Measurements from ENCODE around the gene COL19A1.
"Not testable (repeated sequence)": the region's sequence is repeated elsewhere in the genome, so short reads cannot be mapped to it uniquely, and the experiment has no call there.

COL19A1 gene

DNA sequence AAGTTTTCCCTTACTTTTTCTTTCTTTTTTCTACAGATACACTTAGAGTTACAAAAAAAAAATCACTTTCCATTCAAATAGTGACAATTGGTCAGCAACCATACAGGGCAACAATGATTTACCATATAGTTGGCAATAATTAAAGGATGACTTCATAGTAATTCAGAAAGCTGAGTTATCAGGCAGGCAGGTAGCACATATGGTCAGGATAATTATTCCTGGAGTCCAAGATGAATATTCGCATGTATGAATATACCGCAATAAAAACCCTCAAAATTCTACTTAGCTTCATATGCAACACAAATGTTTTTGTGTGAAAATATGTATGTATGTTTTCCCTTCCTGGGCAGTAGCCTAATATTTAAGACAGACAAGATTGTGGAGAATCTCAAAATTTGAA, 34.5 kb downstream of the COL19A1 start:
- no peak for DNase-seq (ENCODE audit: low read depth)

DNA sequence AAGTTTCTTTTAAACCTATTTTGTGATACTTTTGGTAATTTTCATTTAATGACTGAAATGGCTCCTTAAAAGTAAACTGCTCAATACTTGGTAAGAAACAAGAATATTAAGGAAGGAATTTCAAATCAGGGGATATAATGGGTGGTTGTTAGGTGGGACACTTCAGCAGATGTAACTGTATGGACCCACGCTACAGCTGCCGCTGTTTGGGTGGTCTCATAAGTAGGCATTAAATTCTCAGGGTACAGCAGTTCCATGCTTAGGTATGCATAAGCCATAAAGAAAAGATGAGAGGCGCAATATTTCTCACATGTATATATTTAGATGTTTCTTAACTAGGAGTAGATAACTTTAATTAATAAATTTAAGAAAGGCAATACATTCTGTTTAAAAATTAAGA, 35.0 kb downstream of the COL19A1 start:
- DNase-seq (ENCODE audit: low read depth) = no peak

DNA sequence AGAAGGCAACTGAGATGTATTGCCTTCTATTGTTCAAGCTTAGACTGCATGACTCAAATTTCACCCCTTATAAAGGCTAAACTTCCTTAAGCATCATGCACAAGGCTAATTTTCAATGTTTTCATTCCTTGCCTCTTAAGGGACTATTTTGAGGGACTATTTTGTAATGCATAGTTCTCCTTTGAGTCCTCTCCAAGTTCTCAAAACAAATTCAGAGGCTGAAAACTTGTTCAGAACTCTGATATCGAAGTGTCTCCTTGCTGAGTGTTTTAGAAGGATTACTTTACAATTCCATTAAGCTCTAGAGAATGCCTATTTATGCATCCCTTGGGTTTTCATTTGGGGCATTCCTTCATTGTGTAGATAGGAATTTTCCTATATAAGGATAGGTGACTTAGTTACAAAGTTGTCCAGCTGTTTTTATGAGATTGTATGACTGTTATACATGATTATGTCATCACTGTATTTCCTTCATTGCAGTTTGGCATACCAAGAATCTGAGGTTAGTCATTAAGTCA, 41.7 kb downstream of the COL19A1 start:
- DNase-seq (ENCODE audit: low read depth) = no peak

DNA sequence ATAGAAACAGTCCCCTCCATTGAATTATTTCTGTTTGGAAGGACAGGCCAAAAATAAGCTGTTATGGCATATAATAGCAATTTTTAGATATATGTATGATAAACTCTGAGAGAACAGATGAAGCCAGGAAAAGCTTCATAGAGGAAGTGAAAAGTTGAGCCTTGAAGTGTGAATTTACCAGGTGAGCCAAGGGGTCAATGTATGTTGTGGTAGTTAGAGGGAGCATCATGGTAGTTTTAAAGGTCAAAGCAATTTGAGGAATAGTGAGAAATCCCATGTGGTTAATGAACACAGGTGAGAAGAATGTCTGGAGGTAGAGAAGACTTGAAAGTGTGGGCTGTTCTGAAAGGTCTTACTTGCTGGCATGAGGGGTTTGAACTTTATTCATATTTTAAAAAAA, 47.0 kb downstream of the COL19A1 start:
- no peak for DNase-seq (ENCODE audit: low read depth)

DNA sequence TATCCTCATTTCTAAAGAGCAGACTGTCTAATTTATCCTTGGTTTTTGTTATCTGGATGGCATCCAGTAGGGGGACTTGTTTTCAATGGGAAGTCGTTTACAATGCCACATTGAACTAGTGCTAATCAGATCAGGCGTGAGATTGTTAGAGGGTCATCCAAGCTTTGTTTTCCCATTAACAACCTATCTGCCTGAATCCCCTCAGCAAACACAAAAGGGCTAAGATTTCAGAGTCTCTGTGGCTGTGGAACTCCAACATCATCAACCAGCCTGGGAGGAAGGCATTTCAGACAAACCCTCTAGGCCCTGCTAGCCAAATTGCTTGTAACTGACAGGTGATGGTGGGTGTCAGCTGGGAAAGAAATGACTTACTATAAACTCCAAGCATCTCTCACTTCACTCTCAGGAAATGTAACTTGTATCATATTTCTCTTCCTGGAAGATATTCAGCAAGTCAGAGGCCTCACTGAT, 47.7 kb downstream of the COL19A1 start:
- no peak for DNase-seq (ENCODE audit: low read depth)

DNA sequence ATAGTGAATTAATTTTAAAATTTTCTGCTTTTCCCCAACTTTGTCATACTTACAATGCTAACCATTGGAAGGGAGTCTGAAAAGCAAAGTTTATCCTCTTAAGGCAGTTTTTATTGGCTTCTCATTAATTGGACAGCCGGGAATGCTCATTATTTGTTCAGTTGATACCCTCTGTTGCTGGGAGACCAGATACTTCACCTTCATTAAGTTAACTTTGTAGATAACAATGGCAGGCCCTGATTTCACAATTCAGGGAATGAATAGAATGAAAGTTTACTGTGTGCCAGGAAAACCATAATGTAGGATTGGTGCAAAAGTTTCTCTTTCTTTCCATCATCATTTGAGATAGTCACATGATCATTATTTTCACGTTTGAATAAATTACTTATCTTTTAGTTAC, 49.0 kb downstream of the COL19A1 start:
- DNase-seq (ENCODE audit: low read depth) = no peak

DNA sequence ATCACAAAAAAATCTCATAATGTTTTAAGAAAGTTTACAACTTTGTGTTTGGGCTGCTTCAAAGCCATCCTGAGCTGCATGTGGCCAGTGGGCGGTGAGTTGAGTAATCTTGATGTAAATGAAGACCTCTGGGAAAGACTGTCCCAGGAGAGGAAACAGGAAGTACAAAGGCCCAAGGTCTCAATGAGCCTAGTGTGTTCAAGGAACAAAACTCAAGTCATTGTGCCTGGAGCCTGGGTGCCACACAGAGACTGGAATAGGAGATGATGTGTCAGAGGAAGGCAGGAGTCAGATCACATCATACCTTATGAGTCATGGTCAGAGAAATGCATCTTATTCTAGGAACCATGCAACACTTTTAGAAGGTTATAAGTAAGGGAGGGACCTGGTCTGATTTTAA, 51.5 kb downstream of the COL19A1 start:
- no peak for DNase-seq (ENCODE audit: low read depth)

DNA sequence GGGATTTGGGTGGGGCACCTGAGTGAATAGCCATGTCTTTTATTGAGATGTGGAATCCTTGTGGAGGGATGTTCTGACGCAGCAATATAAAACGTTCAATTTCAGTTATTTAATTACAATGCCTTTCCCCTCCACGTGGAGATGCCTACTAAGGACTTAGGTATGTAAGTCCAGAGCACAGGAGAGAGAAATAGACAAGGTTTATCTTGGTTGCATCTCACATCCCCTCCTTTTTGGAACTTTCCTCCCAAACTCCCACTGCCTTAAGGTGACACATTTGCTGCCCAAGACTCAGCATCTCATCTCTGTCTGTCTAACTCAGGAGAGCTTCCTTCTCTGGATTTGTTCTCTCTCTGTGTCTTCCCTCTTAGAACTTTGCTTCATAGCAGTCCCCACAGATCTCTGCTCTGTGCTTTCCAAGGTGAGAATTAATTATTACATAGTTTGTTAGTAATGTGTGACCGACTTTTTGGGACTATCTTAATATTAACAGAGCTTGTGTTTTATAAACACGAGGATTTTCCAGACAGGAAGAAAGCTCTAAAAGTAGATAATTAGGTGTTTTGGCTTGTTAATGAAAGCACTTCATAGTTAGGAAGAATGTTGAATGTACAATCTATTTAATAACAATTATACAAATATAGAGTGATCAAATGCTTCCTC, 52.6 kb downstream of the COL19A1 start:
- DNase-seq (ENCODE audit: low read depth) = no peak

DNA sequence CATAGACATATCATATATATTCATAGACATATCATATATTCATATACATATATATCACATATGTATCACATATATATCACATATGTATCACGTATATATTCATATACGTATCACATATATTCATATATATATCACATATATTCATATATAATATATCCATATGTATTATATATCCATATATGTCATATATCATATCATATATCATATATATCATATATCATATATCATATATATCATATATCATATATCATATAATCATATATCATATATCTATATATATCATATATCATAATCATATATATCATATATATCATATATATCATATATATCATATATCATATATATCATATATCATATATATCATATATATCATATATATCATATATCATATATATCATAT, 54.7 kb downstream of the COL19A1 start:
- not testable (repeated sequence) for DNase-seq (ENCODE audit: low read depth)

DNA sequence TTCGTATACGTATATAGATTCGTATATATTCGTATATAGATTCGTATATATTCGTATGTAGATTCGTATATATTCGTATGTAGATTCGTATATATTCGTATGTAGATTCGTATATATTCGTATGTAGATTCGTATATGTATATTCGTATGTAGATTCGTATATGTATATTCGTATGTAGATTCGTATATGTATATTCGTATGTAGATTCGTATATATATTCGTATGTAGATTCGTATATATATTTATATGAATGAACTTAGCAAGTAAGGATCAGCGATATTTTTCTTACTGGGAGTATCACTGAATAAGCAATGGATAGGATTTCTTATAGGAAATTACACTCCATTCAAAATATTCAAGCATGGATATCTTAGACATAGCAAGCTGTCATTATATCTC, 55.3 kb downstream of the COL19A1 start:
- not testable (repeated sequence) for DNase-seq (ENCODE audit: low read depth)

DNA sequence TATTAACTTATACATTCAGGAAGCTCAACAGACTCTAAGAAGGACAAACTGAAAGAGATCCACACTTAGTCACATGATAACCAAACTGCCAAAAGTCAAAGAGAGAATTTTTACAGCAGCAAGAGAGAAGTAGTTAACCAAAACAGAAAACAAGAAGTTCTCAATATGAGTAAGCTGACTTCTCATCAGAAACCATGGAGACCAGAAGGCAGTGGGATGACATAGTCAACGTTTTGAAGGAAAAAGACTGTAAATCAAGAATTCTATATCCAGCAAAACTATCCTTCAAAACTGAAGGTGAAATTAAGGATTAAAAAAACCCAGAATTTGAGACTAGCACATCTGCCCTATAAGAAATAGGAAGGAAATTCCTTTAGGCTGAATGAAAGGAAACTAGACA, 60.4 kb downstream of the COL19A1 start:
- DNase-seq (ENCODE audit: low read depth) = no peak

DNA sequence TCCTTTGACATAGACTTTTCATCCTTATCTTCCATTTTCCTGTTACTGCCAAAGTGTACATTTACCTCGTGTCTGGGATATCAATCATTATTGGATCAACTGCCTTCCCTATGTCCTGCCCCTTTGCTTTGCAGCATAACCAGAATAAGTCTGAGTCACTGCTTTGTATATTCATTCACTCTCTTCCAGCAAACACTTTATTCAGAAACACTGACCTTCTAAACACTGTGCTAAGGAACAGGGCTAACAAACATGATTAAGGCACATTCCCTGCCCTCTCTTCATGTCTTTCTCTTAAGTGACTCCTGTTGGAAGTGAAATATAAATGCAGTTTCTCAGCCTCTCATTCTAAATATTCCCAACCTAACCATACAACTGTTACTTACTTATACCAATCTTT, 66.9 kb downstream of the COL19A1 start:
- DNase-seq (ENCODE audit: low read depth) = no peak

DNA sequence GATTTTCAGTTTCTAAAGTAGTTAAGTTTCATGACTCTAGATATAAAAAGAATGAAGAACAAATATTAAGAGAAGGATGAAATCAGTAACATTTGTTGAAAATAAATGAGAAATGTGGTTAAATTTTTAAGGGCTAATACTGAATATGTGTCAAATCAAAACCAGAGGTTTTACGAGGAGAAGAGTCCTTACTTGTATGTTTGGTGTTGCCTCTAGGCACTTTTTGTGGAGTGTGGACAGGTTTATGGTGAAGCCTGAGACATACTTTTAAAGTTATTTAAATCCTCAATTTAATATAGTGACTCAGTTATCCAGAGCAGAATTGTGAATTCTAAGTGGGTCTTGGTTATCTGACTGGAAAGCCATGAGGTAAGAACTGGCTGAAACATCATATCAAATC, 68.7 kb downstream of the COL19A1 start:
- DNase-seq (ENCODE audit: low read depth) = no peak

DNA sequence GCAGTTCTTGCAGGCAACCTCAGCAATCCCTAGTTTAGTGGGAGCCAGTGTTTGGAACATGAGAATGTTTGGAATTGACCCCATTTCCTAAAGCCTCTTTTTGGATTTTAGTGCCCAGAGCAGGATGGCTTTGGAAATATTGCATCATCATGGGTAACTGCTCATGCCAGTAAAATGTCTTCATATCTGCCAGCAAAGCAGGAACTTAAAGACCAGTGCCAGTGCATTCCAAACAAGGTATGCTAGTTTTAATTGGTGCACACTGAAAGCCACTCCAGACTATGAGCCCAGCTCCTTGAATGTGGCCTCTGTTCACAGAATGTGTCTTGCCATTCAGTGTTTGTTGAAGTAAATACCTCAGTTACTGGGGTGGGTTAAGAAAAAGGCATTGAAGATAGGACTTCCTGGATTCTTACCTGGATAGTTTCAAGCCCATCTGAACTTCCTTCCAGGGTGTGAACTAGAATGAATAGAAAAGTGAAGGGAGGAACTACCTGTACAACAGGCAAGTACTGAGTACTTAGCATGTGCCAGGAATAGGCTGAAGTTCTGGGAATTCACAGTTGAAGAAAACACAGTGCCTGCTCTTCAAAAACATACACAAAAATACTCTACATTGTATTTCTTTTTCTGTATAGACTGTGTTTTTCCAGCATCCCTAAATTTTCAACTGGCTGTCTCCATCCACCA, 70.5 kb downstream of the COL19A1 start:
- DNase-seq (ENCODE audit: low read depth) = no peak

DNA sequence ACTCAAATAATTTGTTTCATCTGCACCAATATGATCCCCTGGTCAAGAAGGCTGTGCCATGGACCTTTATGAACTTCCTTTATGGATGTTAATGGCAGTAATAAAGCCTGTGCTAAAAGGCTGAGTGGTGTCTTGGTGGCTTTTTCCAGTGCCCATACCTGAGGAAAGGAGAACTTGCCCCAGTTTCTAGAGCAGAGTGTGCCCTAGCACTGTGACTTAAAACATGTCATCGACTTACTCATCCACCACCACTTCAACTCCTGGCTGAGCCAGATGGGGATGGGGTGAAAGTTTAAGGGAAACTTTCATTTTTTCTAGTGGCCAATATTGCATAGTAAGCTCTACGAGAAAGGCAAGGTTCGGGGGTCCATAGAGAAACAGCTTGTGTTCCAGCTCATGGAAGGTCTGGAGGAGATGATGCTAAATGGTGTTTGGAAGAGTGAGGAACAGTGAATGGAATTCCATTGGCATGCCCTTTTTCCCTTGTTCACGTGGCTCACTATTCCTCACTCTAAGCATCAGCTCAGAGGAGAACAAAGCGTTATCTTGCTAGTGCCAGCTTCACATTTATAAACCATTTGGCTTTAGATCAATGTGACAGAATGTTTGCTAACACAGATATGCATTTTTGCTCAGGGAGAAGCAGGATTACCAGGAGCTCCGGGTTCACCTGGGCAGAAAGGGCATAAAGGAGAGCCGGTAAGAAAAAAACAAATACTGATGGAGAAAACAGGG, 71.2 kb downstream of the COL19A1 start:
- no peak for DNase-seq (ENCODE audit: low read depth)

DNA sequence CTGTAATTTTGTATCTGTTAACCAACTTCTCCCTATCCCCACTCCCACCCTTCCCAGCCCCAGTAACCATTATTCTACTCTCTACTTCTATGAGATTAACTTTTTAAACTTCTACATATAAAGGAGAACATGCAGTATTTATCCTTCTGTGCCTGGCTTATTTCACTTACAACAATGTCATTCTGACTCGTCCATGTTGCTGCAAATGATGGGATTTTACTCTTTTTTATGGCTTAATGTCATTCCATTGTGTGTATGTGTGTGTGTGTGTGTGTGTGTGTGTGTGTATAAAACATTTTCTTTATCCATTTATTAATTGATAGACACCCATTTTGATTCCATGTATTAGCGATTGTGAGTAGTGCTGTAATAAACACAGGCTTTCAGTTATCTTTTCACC, 76.1 kb downstream of the COL19A1 start:
- no peak for DNase-seq (ENCODE audit: low read depth)

DNA sequence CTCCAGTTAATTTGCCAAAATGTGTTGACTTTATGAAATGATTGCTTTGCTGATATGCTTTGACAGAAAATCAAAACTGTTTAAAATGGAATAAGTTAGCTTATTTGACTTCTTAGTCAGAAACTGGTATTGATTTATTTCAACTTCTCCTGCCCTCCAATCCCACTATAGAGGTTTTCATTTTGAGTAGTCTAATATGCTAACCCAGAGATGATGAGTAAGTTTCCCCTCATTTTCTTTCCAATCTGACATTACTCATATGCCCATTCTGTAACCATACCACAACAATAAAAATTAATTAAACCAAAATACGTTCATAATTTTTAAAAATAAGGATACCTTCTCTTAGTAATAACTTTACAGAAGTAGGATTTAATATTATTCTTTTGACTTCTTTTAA, 78.8 kb downstream of the COL19A1 start:
- no peak for DNase-seq (ENCODE audit: low read depth)

DNA sequence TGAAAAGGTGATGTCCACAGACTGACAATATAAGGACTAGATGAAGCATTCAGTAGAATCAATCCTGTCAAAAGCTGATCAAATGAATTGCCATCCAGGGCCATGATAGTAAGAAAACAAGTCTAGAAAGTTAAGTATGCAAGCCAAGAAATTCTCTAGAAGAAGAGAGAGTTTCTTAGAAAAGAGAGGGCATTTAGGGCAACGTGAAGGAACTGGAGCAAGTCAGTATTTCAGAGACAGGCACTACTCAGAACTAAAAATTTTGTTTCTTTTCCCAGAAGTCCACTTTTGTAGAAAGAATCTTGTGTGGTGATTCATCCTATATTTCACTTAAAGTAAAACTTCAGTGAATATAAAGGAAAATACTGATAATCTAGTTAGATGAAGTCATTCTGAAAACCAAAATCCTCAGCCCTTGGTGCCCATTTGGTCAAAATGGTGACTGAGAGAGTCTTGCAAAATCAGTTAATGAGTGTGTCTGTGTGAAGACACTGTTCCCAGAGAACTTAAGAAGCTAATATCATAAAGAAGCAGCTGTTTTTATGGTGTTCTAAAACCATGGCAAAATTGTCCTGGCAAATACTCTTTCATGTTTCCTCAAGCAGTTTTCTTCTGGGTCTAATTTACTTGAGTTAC, 82.2 kb downstream of the COL19A1 start:
- DNase-seq (ENCODE audit: low read depth) = no peak

DNA sequence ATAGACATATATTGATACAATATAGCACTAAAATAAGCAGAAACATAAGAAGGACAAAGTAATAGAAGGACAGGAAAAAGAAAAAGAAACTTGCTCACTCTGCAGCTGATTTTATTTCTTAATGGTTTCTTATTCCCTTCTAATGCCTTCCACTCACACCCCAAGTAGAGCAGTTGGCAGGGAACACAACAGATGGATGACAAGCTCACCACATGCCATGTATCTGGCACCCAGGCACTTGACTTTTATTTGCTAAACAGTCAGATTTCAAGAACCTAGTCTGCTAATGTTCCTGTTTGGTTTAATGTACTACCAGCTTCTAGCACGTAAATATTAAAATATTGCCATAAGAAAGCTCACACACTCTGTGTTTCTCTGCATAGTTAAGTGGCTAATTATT, 87.1 kb downstream of the COL19A1 start:
- no peak for DNase-seq (ENCODE audit: low read depth)

DNA sequence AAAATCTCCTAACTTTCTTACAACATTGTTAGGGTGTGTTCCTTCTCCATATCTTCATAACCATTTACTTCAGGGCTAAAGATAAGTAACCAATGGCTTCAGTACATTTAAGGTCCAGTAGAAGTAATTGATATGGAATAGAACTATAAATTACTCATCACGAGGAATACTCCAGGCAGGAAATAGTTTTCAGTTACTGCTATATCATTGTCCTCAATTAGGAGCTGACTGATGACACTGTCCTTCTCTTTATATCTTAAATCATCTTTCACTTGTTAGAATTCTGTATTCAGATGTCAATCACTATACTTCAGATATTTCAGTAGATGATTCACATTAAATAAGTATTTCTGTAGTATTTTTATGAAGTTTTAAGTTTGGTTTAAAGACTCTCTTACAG, 88.4 kb downstream of the COL19A1 start:
- DNase-seq (ENCODE audit: low read depth) = no peak

DNA sequence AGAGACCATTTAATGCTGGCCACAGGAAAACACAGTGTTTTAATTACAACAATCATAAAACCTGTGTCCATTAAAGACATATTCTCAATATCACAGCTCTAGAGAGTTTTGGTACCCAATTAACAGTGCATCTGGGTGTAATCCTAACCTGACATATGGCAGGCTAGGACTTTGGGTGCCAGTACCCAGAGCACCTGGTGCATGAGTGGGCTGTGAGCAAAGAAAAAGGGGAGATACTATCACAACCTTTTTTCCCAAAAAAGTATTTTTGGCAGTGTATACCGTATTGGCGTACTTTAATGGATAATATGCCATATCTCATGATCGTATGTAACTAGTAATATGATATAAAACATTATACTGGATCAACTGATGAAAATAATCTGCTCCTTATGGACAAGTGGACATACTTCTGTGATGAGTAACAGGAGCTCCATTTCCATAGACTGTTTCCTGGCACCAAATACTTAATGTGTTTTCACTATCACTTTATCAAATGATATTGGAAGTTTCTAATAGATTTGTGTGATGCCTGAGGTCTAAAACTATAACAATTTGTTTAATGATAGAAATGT, 91.7 kb downstream of the COL19A1 start:
- no peak for DNase-seq (ENCODE audit: low read depth)

DNA sequence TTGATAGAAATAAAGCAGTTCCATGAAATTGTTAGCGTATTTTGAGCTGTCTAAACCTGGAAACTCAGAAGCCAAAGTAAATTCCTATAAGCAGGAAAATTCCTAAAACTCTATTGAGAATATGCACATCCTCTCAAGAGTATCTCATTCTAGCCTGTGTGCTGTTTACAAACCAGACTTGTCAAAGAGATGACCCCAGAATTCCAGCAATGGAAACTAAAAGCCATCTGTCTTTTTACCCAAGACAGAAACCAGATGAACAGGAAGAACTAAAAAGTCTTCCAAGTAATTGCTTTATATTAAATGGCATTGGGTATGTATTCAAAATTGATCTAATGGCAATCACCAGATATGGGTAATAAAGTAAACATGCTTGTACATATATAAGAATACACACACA, 92.6 kb downstream of the COL19A1 start:
- no peak for DNase-seq (ENCODE audit: low read depth)
